OCI-LY3 (cell line): ENCODE data around the gene ONECUT1.

Experiments
- EZH2phosphoT487 ChIP-seq: fragments of 200-600 bp; shearing (Covaris generic); IDR thresholded peaks from 2 replicates; pipeline ENCODE4 v1.6.1; 2018; ENCODE audit warnings: antibody characterized with exemption, mixed run types, low read depth
- TF ChIP-seq, protein P1 (sequence below): fragments of 200-600, 300-600 bp; sonication (generic); IDR thresholded peaks from 2 replicates; pipeline ENCODE4 v1.5.1; 2014; ENCODE audit warnings: antibody characterized with exemption, low read length, low read depth

DNA sequence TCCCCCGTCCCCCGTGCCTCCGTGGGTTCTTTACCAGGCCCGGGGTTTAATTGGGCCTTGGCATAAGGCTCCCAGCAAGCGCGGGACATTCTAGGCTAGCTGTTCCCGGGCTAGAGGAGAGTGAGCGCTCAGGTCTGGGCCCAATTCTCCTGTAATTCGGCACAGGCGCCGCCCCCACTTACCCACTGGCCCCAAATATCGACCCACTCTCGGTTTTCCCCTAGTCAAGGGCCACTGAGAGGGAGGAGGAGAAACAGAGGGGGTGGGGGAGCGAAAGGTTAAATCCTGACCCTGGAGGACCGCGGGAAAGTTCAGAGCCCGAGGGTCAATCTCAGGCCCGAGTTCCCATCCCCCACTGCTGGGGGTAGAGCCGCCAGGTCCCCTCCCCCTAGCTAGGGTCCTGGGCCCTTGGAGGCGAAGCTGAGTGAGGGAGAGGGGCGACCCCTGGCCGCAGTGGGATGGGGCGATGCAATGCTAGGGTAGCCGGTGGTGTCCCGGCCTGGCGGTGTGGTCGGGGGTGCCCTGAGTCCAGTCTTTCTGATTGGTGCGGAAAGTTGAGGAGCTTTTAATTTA is 8.5 kb upstream of the ONECUT1 start:
- TF ChIP-seq, protein P1, sequence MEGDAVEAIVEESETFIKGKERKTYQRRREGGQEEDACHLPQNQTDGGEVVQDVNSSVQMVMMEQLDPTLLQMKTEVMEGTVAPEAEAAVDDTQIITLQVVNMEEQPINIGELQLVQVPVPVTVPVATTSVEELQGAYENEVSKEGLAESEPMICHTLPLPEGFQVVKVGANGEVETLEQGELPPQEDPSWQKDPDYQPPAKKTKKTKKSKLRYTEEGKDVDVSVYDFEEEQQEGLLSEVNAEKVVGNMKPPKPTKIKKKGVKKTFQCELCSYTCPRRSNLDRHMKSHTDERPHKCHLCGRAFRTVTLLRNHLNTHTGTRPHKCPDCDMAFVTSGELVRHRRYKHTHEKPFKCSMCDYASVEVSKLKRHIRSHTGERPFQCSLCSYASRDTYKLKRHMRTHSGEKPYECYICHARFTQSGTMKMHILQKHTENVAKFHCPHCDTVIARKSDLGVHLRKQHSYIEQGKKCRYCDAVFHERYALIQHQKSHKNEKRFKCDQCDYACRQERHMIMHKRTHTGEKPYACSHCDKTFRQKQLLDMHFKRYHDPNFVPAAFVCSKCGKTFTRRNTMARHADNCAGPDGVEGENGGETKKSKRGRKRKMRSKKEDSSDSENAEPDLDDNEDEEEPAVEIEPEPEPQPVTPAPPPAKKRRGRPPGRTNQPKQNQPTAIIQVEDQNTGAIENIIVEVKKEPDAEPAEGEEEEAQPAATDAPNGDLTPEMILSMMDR: no peak
- no peak for TF ChIP-seq EZH2phosphoT487
